HEK293 (cell line): ENCODE data around the gene NADK.
A peak's percentile ranks its signal among the peaks of the same experiment; 100 is the strongest.

Source experiments
- CTCF ChIA-PET: fragments of 350-600 bp; formaldehyde crosslinking; extraction: SDS; loops from one replicate; lab custom pipeline; 2021; ENCODE audit warnings: antibody characterized with exemption; lab: Yijun Ruan, JAX
- POLR2A ChIA-PET: fragments of 300-600 bp; formaldehyde crosslinking; extraction: SDS; loops from one replicate; lab custom pipeline; 2020; ENCODE audit warnings: antibody characterized with exemption, inconsistent platforms; lab: Yijun Ruan, JAX
- H3K27ac ChIP-seq: fragments of 200-500 bp; sonication (Bioruptor generic); 2 replicates; pipeline ENCODE4 v1.5.1; 2014; ENCODE audit warnings: low read depth, low read length, control low read depth, inconsistent platforms; ENCODE audit errors: extremely low read depth
- H3K36me3 ChIP-seq, 2 experiments: fragments of 200-500 bp in 1 of 2; sonication (Bioruptor generic) in 1 of 2; 1 replicate in 1 of 2; 2 replicates in 1 of 2; pipeline ENCODE4 v1.5.1; 2014 to 2017; ENCODE audit warnings: inconsistent platforms in 2 of 2, low read length in 2 of 2; ENCODE audit not compliant: control insufficient read depth in 2 of 2, insufficient read depth in 1 of 2
- H3K4me1 ChIP-seq: fragments of 200-500 bp; sonication (Bioruptor generic); 2 replicates; pipeline ENCODE4 v1.5.1; 2014; ENCODE audit warnings: mild to moderate bottlenecking, low read length, inconsistent platforms; ENCODE audit not compliant: control insufficient read depth, insufficient read depth
- H3K4me3 ChIP-seq: 2 replicates; pipeline ENCODE4 v1.5.1; 2011; ENCODE audit warnings: low read depth, mild to moderate bottlenecking, control low read depth, low read length, moderate library complexity
- H3K9me3 ChIP-seq: fragments of 200-500 bp; sonication (Bioruptor generic); 2 replicates; pipeline ENCODE4 v1.5.1; 2014; ENCODE audit warnings: low read depth, low read length, inconsistent platforms; ENCODE audit not compliant: control insufficient read depth, insufficient read depth
- KLF10 ChIP-seq: fragments of 450-650 bp; IDR thresholded peaks from 2 replicates; pipeline ENCODE4 v1.5.1; 2018; ENCODE audit warnings: missing biosample characterization, mild to moderate bottlenecking, missing genetic modification characterization
- KLF7 ChIP-seq: fragments of 450-650 bp; formaldehyde crosslinking; IDR thresholded peaks from 2 replicates; pipeline ENCODE4 v1.5.1; 2016; ENCODE audit warnings: missing biosample characterization, missing genetic modification characterization, borderline replicate concordance
- KLF9 ChIP-seq: fragments of 450-650 bp; formaldehyde crosslinking; IDR thresholded peaks from 2 replicates; pipeline ENCODE4 v1.5.1; 2016; ENCODE audit warnings: missing biosample characterization, missing genetic modification characterization, low read depth
- MEIS1 ChIP-seq: sonication (generic); formaldehyde crosslinking; IDR thresholded peaks from 2 replicates; pipeline ENCODE4 v1.8.1; 2022; ENCODE audit warnings: missing genetic modification reagents, mild to moderate bottlenecking, borderline replicate concordance
- MYNN ChIP-seq: fragments of 450-650 bp; formaldehyde crosslinking; IDR thresholded peaks from 2 replicates; pipeline ENCODE4 v1.5.1; 2016; ENCODE audit warnings: missing biosample characterization, missing genetic modification characterization, borderline replicate concordance
- OVOL3 ChIP-seq: fragments of 450-650 bp; formaldehyde crosslinking; IDR thresholded peaks from 2 replicates; pipeline ENCODE4 v1.5.1; 2016; ENCODE audit warnings: missing biosample characterization, missing genetic modification characterization
- PRDM1 ChIP-seq: fragments of 450-650 bp; formaldehyde crosslinking; IDR thresholded peaks from 2 replicates; pipeline ENCODE4; 2016; ENCODE audit warnings: missing biosample characterization, missing genetic modification characterization
- SCRT1 ChIP-seq: fragments of 450-650 bp; formaldehyde crosslinking; IDR thresholded peaks from 2 replicates; pipeline ENCODE4 v1.5.1; 2016; ENCODE audit warnings: missing biosample characterization, missing genetic modification characterization, borderline replicate concordance
- ZBTB21 ChIP-seq: fragments of 450-650 bp; formaldehyde crosslinking; IDR thresholded peaks from 2 replicates; pipeline ENCODE4 v1.5.1; 2017; ENCODE audit warnings: missing biosample characterization, missing genetic modification characterization
- ZFP3 ChIP-seq: fragments of 450-650 bp; formaldehyde crosslinking; IDR thresholded peaks from 2 replicates; pipeline ENCODE4 v1.5.1; 2016; ENCODE audit warnings: low read depth, missing biosample characterization, missing genetic modification characterization
- ZNF140 ChIP-seq: fragments of 450-650 bp; formaldehyde crosslinking; IDR thresholded peaks from 2 replicates; pipeline ENCODE4 v1.5.1; 2016; ENCODE audit warnings: missing biosample characterization, missing genetic modification characterization
- ZNF19 ChIP-seq: fragments of 450-650 bp; formaldehyde crosslinking; IDR thresholded peaks from 2 replicates; pipeline ENCODE4; 2016; ENCODE audit warnings: missing biosample characterization, missing genetic modification characterization, low read depth
- ZNF202 ChIP-seq: fragments of 450-650 bp; formaldehyde crosslinking; IDR thresholded peaks from 2 replicates; pipeline ENCODE4 v1.5.1; 2016; ENCODE audit warnings: missing biosample characterization, missing genetic modification characterization, borderline replicate concordance
- ZNF211 ChIP-seq: fragments of 450-650 bp; formaldehyde crosslinking; IDR thresholded peaks from 2 replicates; pipeline ENCODE4 v1.5.1; 2016; ENCODE audit warnings: low read depth, missing biosample characterization, missing genetic modification characterization
- ZNF223 ChIP-seq: fragments of 450-650 bp; formaldehyde crosslinking; IDR thresholded peaks from 2 replicates; pipeline ENCODE4 v1.5.1; 2016; ENCODE audit warnings: missing biosample characterization, missing genetic modification characterization
- ZNF292 ChIP-seq: fragments of 450-650 bp; formaldehyde crosslinking; IDR thresholded peaks from 2 replicates; pipeline ENCODE4 v1.5.1; 2016; ENCODE audit warnings: low read depth, missing biosample characterization, missing genetic modification characterization, borderline replicate concordance
- ZNF501 ChIP-seq: fragments of 450-650 bp; formaldehyde crosslinking; IDR thresholded peaks from 2 replicates; pipeline ENCODE4 v1.5.1; 2016; ENCODE audit warnings: missing biosample characterization, missing genetic modification characterization
- ZNF513 ChIP-seq: fragments of 450-650 bp; IDR thresholded peaks from 2 replicates; pipeline ENCODE4 v1.5.1; 2018; ENCODE audit warnings: missing biosample characterization, missing genetic modification characterization
- ZNF518A ChIP-seq: fragments of 450-650 bp; formaldehyde crosslinking; conservative IDR thresholded peaks from 2 replicates; pipeline ENCODE4 v1.5.1; 2016; ENCODE audit warnings: low read depth, missing biosample characterization, missing genetic modification characterization
- ZNF530 ChIP-seq: fragments of 450-650 bp; formaldehyde crosslinking; IDR thresholded peaks from 2 replicates; pipeline ENCODE4 v1.5.1; 2016; ENCODE audit warnings: low read depth, missing biosample characterization, missing genetic modification characterization
- ZNF555 ChIP-seq: fragments of 450-650 bp; formaldehyde crosslinking; conservative IDR thresholded peaks from 2 replicates; pipeline ENCODE4 v1.5.1; 2017; ENCODE audit warnings: missing biosample characterization, mild to moderate bottlenecking, missing genetic modification characterization, inconsistent platforms
- ZNF658 ChIP-seq: fragments of 450-650 bp; formaldehyde crosslinking; IDR thresholded peaks from 2 replicates; pipeline ENCODE4; 2016; ENCODE audit warnings: missing biosample characterization, missing genetic modification characterization
- ZNF747 ChIP-seq: fragments of 450-650 bp; formaldehyde crosslinking; IDR thresholded peaks from 2 replicates; pipeline ENCODE4 v1.5.1; 2016; ENCODE audit warnings: missing biosample characterization, missing genetic modification characterization
- ZNF776 ChIP-seq: fragments of 450-650 bp; formaldehyde crosslinking; IDR thresholded peaks from 2 replicates; pipeline ENCODE4 v1.5.0; 2017; ENCODE audit warnings: missing biosample characterization, missing genetic modification characterization, borderline replicate concordance
- ZNF791 ChIP-seq: fragments of 450-650 bp; formaldehyde crosslinking; IDR thresholded peaks from 2 replicates; pipeline ENCODE4 v1.5.1; 2016; ENCODE audit warnings: missing biosample characterization, missing genetic modification characterization
- TF ChIP-seq, protein P1 (sequence below): fragments of 450-650 bp; formaldehyde crosslinking; IDR thresholded peaks from 2 replicates; pipeline ENCODE4 v1.5.1; 2016; ENCODE audit warnings: missing biosample characterization, missing genetic modification characterization
- TF ChIP-seq, protein P2 (sequence below): fragments of 450-650 bp; formaldehyde crosslinking; IDR thresholded peaks from 2 replicates; pipeline ENCODE4 v1.5.1; 2016; ENCODE audit warnings: missing biosample characterization, missing genetic modification characterization

The NADK gene

GRCh38 chr1:1782399-1783221 lies 4.3 kb upstream of the NADK start:
- ChIA-PET POLR2A (no interaction called here), CTCF (interaction anchor here (0.7 kb wide), 1 partner anchor 73 kb away, joined by 3 read pairs; no protein-coding TSS in a partner anchor)
- H3K9me3 ChIP-seq = no peaks in the 10 kb centered on the region
- no peak overlapping the region for H3K4me3 ChIP-seq
- no peaks in the 10 kb centered on the region for H3K4me1 ChIP-seq
- H3K36me3 ChIP-seq = peaks cover 12 to 34% of the 10 kb centered on the region in 2 experiments
- no peak overlapping the region for H3K27ac ChIP-seq
- TF ChIP-seq OVOL3 (tag by site-specific recombination) (no peak), ZNF747 (tag by site-specific recombination) (no peak), ZNF140 (no peak), SCRT1 (peak; percentile 68), KLF10 (peak; percentile 41; the same call in 1 of the 2 replicates), ZNF518A (tag by site-specific recombination) (no peak), KLF7 (tag by site-specific recombination) (no peak), ZNF223 (no peak), ZNF658 (tag by site-specific recombination) (no peak), ZBTB21 (tag by site-specific recombination) (no peak), ZNF513 (tag by site-specific recombination) (no peak), ZNF555 (tag by site-specific recombination) (no peak), PRDM1 (no peak), ZNF530 (tag by site-specific recombination) (no peak), ZNF211 (tag by site-specific recombination) (no peak), ZNF292 (no peak), ZNF202 (tag by site-specific recombination) (no peak), ZNF501 (tag by site-specific recombination) (no peak), ZFP3 (no peak), MYNN (no peak), ZNF776 (tag by site-specific recombination) (no peak), ZNF791 (no peak), KLF9 (tag by site-specific recombination) (peak; percentile 65), ZNF19 (tag by site-specific recombination) (no peak), MEIS1 (CRISPR knock-in tag) (no peak)
- TF ChIP-seq, protein P1, sequence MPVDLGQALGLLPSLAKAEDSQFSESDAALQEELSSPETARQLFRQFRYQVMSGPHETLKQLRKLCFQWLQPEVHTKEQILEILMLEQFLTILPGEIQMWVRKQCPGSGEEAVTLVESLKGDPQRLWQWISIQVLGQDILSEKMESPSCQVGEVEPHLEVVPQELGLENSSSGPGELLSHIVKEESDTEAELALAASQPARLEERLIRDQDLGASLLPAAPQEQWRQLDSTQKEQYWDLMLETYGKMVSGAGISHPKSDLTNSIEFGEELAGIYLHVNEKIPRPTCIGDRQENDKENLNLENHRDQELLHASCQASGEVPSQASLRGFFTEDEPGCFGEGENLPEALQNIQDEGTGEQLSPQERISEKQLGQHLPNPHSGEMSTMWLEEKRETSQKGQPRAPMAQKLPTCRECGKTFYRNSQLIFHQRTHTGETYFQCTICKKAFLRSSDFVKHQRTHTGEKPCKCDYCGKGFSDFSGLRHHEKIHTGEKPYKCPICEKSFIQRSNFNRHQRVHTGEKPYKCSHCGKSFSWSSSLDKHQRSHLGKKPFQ = no peak
- TF ChIP-seq, protein P2, sequence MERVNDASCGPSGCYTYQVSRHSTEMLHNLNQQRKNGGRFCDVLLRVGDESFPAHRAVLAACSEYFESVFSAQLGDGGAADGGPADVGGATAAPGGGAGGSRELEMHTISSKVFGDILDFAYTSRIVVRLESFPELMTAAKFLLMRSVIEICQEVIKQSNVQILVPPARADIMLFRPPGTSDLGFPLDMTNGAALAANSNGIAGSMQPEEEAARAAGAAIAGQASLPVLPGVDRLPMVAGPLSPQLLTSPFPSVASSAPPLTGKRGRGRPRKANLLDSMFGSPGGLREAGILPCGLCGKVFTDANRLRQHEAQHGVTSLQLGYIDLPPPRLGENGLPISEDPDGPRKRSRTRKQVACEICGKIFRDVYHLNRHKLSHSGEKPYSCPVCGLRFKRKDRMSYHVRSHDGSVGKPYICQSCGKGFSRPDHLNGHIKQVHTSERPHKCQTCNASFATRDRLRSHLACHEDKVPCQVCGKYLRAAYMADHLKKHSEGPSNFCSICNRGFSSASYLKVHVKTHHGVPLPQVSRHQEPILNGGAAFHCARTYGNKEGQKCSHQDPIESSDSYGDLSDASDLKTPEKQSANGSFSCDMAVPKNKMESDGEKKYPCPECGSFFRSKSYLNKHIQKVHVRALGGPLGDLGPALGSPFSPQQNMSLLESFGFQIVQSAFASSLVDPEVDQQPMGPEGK (tag by site-specific recombination) = peak; percentile 36; the same call in 1 of the 2 replicates
